ENCODE results near the gene CRYBA1. TPM values are rescaled to one million over a fixed set of nuclear protein-coding genes. Genes with fewer than 3 reads are reported as not detected.
"Not testable (repeated sequence)": the region's sequence is repeated elsewhere in the genome, so short reads cannot be mapped to it uniquely, and the experiment has no call there.

The CRYBA1 gene
- total RNA-seq, 1 donor from 2014 or later, result not detected

DNA sequence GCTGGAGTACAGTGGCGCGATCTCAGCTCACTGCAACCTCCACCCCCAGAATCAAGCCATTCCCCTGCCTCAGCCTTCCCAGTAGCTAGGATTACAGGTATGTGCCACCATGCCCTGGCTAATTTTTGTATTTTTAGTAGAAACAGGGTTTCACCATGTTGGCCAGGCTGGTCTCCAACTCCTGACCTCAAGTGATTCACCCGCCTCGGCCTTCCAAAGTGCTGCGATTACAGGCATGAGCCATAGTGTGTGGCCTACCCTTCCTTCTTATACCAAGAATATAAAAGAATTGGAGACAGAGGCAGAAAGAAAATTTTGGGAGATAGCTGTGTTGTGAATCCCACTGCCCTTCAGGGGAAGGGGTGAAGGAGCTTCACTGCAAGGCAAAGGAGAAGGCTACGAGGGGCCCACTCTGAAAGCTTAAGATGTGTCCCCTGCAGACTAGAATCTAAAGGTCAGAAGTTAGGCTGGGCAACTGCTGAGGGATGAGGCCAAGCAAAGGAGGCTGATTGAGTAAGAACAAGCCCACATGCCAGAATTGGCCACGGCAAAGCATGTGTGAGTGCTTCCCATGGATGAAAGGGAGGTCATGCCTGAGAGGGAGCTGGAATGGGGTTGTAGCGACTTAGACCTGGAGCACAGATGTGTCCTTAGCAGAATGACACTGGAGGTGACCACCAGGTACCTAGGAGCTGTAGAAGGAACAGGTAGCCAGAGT lies 8.4 kb upstream of the CRYBA1 start:
- no peak for DNase-seq

DNA sequence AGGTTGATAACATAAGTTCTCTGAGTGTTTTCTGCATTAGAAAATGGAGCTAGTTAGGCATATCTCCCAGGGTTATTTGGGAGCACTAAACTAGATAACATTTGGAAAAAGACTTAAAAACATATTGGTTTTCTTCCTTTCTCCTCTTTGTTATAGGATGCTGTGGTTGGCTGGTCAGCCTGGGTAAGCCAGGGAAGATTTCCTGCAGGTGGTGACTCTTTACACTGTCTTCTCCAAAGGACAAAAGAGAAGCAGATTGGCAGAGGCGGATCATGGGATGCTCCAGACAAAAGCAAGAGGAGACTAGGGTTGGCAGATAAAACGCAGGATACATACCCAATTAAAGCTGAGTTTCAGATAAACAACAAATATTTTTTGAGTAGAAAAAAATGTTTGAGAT lies 6.2 kb upstream of the CRYBA1 start:
- no peak for DNase-seq

- no peak for DNase-seq
Measured at GRCh38 chr17:29240968-29241963, 5.4 kb upstream of the CRYBA1 start.

DNA sequence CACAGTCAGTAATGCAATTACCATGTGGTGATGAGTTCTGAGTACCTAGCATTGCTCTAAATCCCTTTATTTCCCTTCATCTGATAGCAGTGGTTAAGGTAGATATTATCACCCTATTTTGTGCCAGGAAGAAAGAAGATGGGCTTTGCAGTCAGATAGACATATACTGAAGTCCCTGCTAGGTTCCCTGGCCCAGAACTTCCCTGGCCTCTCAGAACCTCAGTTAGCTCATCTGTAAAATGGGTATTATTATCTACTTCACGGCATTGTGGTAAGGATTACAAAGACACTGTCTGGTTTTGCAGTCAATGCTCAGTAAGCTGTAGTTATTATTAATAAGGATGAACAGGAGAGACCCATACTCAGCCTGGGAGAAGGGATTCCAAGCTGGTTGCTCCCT lies 4.6 kb upstream of the CRYBA1 start:
- no peak for DNase-seq

DNA sequence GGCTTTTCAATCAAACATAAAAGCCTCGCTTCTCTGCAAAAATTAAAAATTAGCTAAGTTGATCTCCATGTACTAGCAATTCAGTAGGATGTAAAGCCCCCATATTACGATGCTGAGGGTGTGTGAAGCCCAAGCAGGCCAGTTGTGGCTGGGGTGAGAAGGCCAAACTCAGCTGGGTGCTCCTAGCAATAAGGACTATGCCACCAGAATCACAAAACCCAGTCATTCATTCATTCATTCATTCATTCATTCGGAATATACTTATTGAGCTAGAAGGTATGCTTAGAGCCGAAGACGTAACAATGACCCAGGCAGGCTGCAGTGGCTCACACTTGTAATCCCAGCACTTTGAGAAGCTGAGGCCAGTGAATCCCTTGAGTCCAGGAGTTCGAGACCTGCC lies 3.9 kb upstream of the CRYBA1 start:
- no peak for DNase-seq

- no peak for DNase-seq
Measured at GRCh38 chr17:29243792-29244191, 2.9 kb upstream of the CRYBA1 start.

DNA sequence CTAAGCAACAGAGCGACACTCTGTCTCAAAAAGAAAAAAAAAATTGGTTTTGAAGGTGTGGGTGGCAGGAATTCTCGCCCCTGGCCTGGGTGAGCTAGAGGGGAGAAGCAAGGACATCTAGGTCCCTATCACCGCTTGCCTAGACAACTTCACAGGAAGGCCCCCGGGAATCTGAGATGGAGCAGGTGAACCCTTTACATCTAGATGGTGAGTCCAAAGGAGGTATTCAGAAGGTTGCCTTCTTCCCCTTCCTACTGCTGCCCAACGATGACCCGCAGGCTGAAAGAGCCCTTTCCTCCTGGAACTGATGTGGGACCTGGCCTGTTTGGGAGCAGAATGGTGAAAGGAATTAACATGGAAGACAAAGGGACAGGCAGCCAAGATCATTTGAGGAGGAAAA lies 1.3 kb upstream of the CRYBA1 start:
- DNase-seq, result no peak

GRCh38 chr17:29247219-29247618 lies 560 bp downstream of the CRYBA1 start:
- DNase-seq, result no peak

- no peak for DNase-seq
Measured at GRCh38 chr17:29248845-29249244, 2.2 kb downstream of the CRYBA1 start.

GRCh38 chr17:29250666-29251065 lies 4.0 kb downstream of the CRYBA1 start:
- no peak for DNase-seq

DNA sequence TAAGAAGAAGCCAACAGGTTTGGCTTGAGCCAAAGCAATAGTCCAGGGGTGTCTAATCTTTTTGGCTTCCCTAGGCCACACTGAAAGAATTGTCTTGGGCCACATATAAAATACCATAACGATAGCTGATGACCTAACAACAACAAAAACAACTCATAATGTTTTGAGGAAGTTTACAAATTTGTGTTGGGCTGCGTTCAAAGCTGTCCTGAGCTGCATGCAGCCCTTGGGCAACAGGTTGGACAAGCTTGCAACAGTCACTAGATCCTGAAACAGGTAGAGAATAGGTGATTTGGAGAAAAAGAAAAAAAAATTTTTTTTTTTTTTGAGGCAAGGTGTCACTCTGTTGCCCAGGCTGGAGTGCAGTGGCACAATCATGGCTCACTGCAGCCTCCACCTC lies 4.5 kb downstream of the CRYBA1 start:
- DNase-seq, result no peak

- DNase-seq, result peak; percentile 10
Measured at GRCh38 chr17:29252101-29252791, 5.6 kb downstream of the CRYBA1 start.

GRCh38 chr17:29253037-29253436 lies 6.4 kb downstream of the CRYBA1 start:
- no peak for DNase-seq

- DNase-seq, result no peak
Measured at GRCh38 chr17:29255926-29256522, 9.4 kb downstream of the CRYBA1 start.

GRCh38 chr17:29256735-29257466 lies 10.2 kb downstream of the CRYBA1 start:
- DNase-seq, result no peak

DNA sequence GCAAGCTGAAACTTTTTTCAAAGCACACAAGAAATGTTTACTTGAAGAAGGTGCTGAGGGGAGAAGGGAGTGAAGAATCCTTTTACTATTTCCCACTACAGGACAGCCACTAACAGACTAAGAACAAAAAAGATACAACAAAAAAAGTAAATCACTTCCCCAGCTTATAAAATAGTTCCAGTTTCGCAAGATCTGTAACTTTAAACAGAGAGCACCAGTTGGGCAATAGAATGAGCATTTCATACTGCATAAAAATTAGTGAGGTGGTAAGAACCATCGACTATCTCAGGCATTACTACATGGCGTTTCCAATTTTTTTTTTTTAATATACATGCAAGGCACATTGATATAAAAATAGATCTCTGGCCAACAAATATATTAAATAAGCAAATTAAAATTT lies 11.1 kb downstream of the CRYBA1 start:
- DNase-seq, result no peak

DNA sequence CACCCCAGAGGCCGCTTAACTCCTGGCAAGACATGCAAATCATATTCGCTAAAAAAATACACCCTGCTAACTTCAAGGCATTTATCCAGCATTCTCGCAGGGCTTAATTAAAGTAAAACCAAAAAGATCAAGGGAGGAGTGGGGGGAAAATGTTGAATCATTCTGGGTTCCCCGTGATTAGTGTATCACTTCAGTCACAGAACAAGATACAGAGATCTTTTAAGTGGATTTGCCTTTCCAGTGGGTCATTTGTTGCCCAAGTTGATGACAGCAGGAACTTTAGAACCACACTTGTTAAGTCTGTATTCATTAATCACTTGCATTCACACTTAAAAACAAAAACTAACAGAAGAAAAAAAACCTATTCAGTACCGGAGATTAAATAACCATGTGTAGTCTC lies 17.3 kb downstream of the CRYBA1 start:
- DNase-seq, result no peak

DNA sequence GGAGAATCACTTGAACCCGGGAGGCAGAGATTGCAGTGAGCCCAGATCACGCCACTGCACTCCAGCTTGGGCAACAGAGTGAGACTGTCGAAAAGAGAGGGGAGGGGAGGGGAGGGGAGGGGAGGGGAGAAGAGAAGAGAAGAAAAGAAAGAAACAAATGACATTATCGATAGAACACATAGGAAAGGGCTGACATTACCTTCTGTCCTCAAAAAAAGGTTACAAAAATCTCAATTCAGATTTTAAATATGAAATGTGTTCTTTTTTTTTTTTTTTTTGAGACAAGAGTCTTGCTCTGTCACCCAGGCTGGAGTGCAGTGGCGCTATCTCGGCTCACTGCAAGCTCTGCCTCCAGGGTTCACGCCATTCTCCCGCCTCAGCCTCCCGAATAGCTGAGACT lies 25.3 kb downstream of the CRYBA1 start:
- not testable (repeated sequence) for DNase-seq

GRCh38 chr17:29273924-29274323 lies 27.3 kb downstream of the CRYBA1 start:
- DNase-seq, result no peak

- no peak for DNase-seq
Measured at GRCh38 chr17:29278692-29279091, 32.0 kb downstream of the CRYBA1 start.

- no peak for DNase-seq
Measured at GRCh38 chr17:29279397-29280070, 32.9 kb downstream of the CRYBA1 start.
